Testis (tissue), 2 donors: ENCODE data around the gene AHCYL2.

Source experiments
- CTCF ChIP-seq, 3 experiments: fragments of 450-650 bp in 2 of 3; fragments of 200-600 bp in 1 of 3; sonication (generic) in 1 of 3; IDR thresholded peaks; one replicate each; pipeline ENCODE4 v1.5.1; 2016 to 2019; ENCODE audit warnings: antibody characterized with exemption in 3 of 3, mild to moderate bottlenecking in 2 of 3, moderate library complexity in 1 of 3
- POLR2A ChIP-seq: fragments of 450-650 bp; IDR thresholded peaks from one replicate; pipeline ENCODE4 v1.6.1; 2017; ENCODE audit warnings: antibody characterized with exemption, mild to moderate bottlenecking, moderate library complexity

GRCh38 chr7:129438281-129438838, 213.5 kb downstream of the AHCYL2 start:
- no peak for TF ChIP-seq CTCF (IDR thresholded peaks at IDR 0.05)
- no peak for TF ChIP-seq POLR2A
